ENCODE data around the gene UCMA.
"Not testable (repeated sequence)": the region's sequence is repeated elsewhere in the genome, so short reads cannot be mapped to it uniquely, and the experiment has no call there.

Gene UCMA

GRCh38 chr10:13234736-13235135 lies 562 bp upstream of the UCMA start:
- in situ Hi-C loops (cut with HindIII; ENCODE audit: low sequenced_read_pairs): not testable (repeated sequence)

GRCh38 chr10:13233358-13233757 lies 816 bp downstream of the UCMA start:
- in situ Hi-C loops (cut with HindIII; ENCODE audit: low sequenced_read_pairs): no loop called here

- in situ Hi-C loops (cut with HindIII; ENCODE audit: low sequenced_read_pairs): no loop called here
Observed at GRCh38 chr10:13231808-13232207, 2.4 kb downstream of the UCMA start.

- in situ Hi-C loops (cut with HindIII; ENCODE audit: low sequenced_read_pairs): no loop called here
Observed at GRCh38 chr10:13231190-13231589, 3.0 kb downstream of the UCMA start.

- in situ Hi-C loops (cut with HindIII; ENCODE audit: low sequenced_read_pairs): no loop called here
Observed at GRCh38 chr10:13227031-13227430, 7.1 kb downstream of the UCMA start.

GRCh38 chr10:13225601-13226000 lies 8.6 kb downstream of the UCMA start:
- in situ Hi-C loops (cut with HindIII; ENCODE audit: low sequenced_read_pairs): no loop called here

- in situ Hi-C loops (cut with HindIII; ENCODE audit: low sequenced_read_pairs): no loop called here
Observed at GRCh38 chr10:13224210-13224995, 9.8 kb downstream of the UCMA start.

GRCh38 chr10:13223241-13223640 lies 10.9 kb downstream of the UCMA start:
- in situ Hi-C loops (cut with HindIII; ENCODE audit: low sequenced_read_pairs): no loop called here

- in situ Hi-C loops (cut with HindIII; ENCODE audit: low sequenced_read_pairs): no loop called here
Observed at GRCh38 chr10:13222566-13222965, 11.6 kb downstream of the UCMA start.

- in situ Hi-C loops (cut with HindIII; ENCODE audit: low sequenced_read_pairs): no loop called here
Observed at GRCh38 chr10:13222151-13222550, 12.0 kb downstream of the UCMA start.

GRCh38 chr10:13221572-13221971 lies 12.6 kb downstream of the UCMA start:
- in situ Hi-C loops (cut with HindIII; ENCODE audit: low sequenced_read_pairs): no loop called here

- in situ Hi-C loops (cut with HindIII; ENCODE audit: low sequenced_read_pairs): no loop called here
Observed at GRCh38 chr10:13219685-13220670, 14.2 kb downstream of the UCMA start.

- in situ Hi-C loops (cut with HindIII; ENCODE audit: low sequenced_read_pairs): no loop called here
Observed at GRCh38 chr10:13218878-13219277, 15.3 kb downstream of the UCMA start.

- in situ Hi-C loops (cut with HindIII; ENCODE audit: low sequenced_read_pairs): no loop called here
Observed at GRCh38 chr10:13213163-13213562, 21.0 kb downstream of the UCMA start.

- in situ Hi-C loops (cut with HindIII; ENCODE audit: low sequenced_read_pairs): no loop called here
Observed at GRCh38 chr10:13206546-13207443, 27.4 kb downstream of the UCMA start.

GRCh38 chr10:13206091-13206490 lies 28.1 kb downstream of the UCMA start:
- in situ Hi-C loops (cut with HindIII; ENCODE audit: low sequenced_read_pairs): no loop called here

- in situ Hi-C loops (cut with HindIII; ENCODE audit: low sequenced_read_pairs): no loop called here
Observed at GRCh38 chr10:13201132-13201531, 33.0 kb downstream of the UCMA start.

GRCh38 chr10:13195016-13195415 lies 39.2 kb downstream of the UCMA start:
- in situ Hi-C loops (cut with HindIII; ENCODE audit: low sequenced_read_pairs): no loop called here

- in situ Hi-C loops (cut with HindIII; ENCODE audit: low sequenced_read_pairs): no loop called here
Observed at GRCh38 chr10:13193637-13194036, 40.5 kb downstream of the UCMA start.

- in situ Hi-C loops (cut with HindIII; ENCODE audit: low sequenced_read_pairs): no loop called here
Observed at GRCh38 chr10:13191362-13191761, 42.8 kb downstream of the UCMA start.

GRCh38 chr10:13190816-13191215 lies 43.4 kb downstream of the UCMA start:
- in situ Hi-C loops (cut with HindIII; ENCODE audit: low sequenced_read_pairs): no loop called here
